ENCODE measurements around the gene CACNA1B. TPM values are rescaled to one million over a fixed set of nuclear protein-coding genes. Genes with fewer than 3 reads are reported as not detected.

The CACNA1B gene
- total and polyA plus RNA-seq, 2 of the 13 experiments (the other 11 are each of a cell fraction or from before 2014, with no cell fraction given) = under 0.01 to 0.04 TPM

DNA sequence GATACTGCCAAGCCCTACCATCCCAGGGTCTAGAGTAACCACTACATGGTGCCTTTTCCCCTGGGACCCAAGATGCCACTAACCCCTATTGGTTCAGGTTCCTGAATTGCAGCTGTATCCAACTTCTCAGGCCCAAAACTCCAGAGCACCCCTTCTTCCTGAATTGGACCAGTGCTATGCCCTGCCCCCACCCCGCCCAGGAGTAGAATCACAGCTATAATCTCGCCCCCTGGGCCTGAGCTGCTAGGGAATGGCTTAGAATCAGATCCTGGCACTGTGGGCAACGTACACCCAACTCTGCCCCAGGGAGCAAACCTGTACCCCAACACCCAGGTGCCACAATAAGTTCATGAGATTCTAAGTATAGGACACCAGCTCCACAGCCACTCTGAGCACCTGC, 206.3 kb downstream of the CACNA1B start:
- peaks cover 2 to 16% of the 10 kb centered on the region in 2 experiments; a peak in 1 of 5 replicates for H3K27me3 ChIP-seq (ENCODE audit: control insufficient read depth in 1 of 2, insufficient read depth in 2 of 2, low read length in 2 of 2)
- no CpG with 5 or more reads among the region's 3 CpGs for WGBS (ENCODE audit: low lambda C conversion rate)
- BruUV-seq (replicated peaks) = no TSS peak
- no peaks in the 10 kb centered on the region for H3K4me1 ChIP-seq (ENCODE audit: insufficient read depth, low read length)
- no peak for FAIRE-seq
- no peak overlapping the region for H3K4me3 ChIP-seq (replicated peaks in 1 of 3; ENCODE audit: insufficient read depth in 1 of 3, low read depth in 2 of 3, low read length in 3 of 3)
- H3K4me2 ChIP-seq (ENCODE audit: low read depth, low read length) = no peak overlapping the region
- no peak for DNase-seq (ENCODE audit: low spot score)
- no peaks in the 10 kb centered on the region for H3K36me3 ChIP-seq (replicated peaks in 1 of 2; ENCODE audit: control insufficient read depth in 1 of 2, insufficient read depth in 2 of 2, low read length in 2 of 2)
- no peaks in the 10 kb centered on the region for H3K79me2 ChIP-seq (ENCODE audit: insufficient read depth, low read length)
- no peak overlapping the region for H3K9ac ChIP-seq (ENCODE audit: insufficient read depth, low read depth, low read length)
- in situ Hi-C loops (cut with HindIII; ENCODE audit: extremely low pct_ligation_motif_present, low pct_unique_long_range_greater_than_20kb) = no loop called here
- ChIA-PET CTCF (ENCODE audit: low intra/inter-chr PET ratio, low total read pairs) (no interaction called here), POLR2A (no interaction called here)
- H3K9me3 ChIP-seq (ENCODE audit: low read length) = peaks cover 30% of the 10 kb centered on the region
- H3K27ac ChIP-seq (ENCODE audit: extremely low read length, insufficient read depth, low read length) = no peak overlapping the region
- H2AFZ ChIP-seq (ENCODE audit: low read length) = no peak overlapping the region
- intact Hi-C loops (cut with micrococcal nuclease; ENCODE audit: unreplicated experiment) = no loop called here
- H4K20me1 ChIP-seq (ENCODE audit: insufficient read depth, low read length) = no peaks in the 10 kb centered on the region
- ATAC-seq = no peak
- TF ChIP-seq, protein P1, sequence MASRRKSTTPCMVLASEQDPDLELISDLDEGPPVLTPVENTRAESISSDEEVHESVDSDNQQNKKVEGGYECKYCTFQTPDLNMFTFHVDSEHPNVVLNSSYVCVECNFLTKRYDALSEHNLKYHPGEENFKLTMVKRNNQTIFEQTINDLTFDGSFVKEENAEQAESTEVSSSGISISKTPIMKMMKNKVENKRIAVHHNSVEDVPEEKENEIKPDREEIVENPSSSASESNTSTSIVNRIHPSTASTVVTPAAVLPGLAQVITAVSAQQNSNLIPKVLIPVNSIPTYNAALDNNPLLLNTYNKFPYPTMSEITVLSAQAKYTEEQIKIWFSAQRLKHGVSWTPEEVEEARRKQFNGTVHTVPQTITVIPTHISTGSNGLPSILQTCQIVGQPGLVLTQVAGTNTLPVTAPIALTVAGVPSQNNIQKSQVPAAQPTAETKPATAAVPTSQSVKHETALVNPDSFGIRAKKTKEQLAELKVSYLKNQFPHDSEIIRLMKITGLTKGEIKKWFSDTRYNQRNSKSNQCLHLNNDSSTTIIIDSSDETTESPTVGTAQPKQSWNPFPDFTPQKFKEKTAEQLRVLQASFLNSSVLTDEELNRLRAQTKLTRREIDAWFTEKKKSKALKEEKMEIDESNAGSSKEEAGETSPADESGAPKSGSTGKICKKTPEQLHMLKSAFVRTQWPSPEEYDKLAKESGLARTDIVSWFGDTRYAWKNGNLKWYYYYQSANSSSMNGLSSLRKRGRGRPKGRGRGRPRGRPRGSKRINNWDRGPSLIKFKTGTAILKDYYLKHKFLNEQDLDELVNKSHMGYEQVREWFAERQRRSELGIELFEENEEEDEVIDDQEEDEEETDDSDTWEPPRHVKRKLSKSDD (CRISPR knock-in tag; IDR thresholded peaks at IDR 0.05; ENCODE audit: low read depth) = no peak
- TF ChIP-seq SRSF1 (optimal IDR thresholded peaks at IDR 0.05; ENCODE audit: low read depth, low read length) = no peak
- TF ChIP-seq, protein P2, sequence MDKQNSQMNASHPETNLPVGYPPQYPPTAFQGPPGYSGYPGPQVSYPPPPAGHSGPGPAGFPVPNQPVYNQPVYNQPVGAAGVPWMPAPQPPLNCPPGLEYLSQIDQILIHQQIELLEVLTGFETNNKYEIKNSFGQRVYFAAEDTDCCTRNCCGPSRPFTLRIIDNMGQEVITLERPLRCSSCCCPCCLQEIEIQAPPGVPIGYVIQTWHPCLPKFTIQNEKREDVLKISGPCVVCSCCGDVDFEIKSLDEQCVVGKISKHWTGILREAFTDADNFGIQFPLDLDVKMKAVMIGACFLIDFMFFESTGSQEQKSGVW (CRISPR knock-in tag; IDR thresholded peaks at IDR 0.05; ENCODE audit: borderline replicate concordance) = no peak
- no peak for TF ChIP-seq FOXJ3 (CRISPR knock-in tag; IDR thresholded peaks at IDR 0.05; ENCODE audit: borderline replicate concordance)
- TF ChIP-seq NFYC (CRISPR knock-in tag; IDR thresholded peaks at IDR 0.05) = no peak
- no peak for TF ChIP-seq ZNF3 (CRISPR knock-in tag; IDR thresholded peaks at IDR 0.05)
- no peak for TF ChIP-seq RBAK (CRISPR knock-in tag; IDR thresholded peaks at IDR 0.05)
- TF ChIP-seq SAFB2 (CRISPR knock-in tag; IDR thresholded peaks at IDR 0.05; ENCODE audit: borderline replicate concordance, low read depth) = no peak
- TF ChIP-seq HNF1B (CRISPR knock-in tag; IDR thresholded peaks at IDR 0.05) = no peak
- no peak for TF ChIP-seq KDM3A (CRISPR knock-in tag; IDR thresholded peaks at IDR 0.05; ENCODE audit: low read depth)
- TF ChIP-seq HES4 (CRISPR knock-in tag; IDR thresholded peaks at IDR 0.05; ENCODE audit: borderline replicate concordance) = no peak
- no peak for TF ChIP-seq GPN1 (CRISPR knock-in tag; IDR thresholded peaks at IDR 0.05; ENCODE audit: borderline replicate concordance)
- TF ChIP-seq, protein P3, sequence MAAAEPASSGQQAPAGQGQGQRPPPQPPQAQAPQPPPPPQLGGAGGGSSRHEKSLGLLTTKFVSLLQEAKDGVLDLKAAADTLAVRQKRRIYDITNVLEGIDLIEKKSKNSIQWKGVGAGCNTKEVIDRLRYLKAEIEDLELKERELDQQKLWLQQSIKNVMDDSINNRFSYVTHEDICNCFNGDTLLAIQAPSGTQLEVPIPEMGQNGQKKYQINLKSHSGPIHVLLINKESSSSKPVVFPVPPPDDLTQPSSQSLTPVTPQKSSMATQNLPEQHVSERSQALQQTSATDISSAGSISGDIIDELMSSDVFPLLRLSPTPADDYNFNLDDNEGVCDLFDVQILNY (CRISPR knock-in tag; conservative IDR thresholded peaks at IDR 0.05) = no peak
- TF ChIP-seq RFX5 (IDR thresholded peaks at IDR 0.05; ENCODE audit: low read depth, low read length) = no peak
- TF ChIP-seq ZZZ3 (CRISPR knock-in tag; IDR thresholded peaks at IDR 0.05; ENCODE audit: borderline replicate concordance) = no peak
- no peak for TF ChIP-seq KDM4B (CRISPR knock-in tag; IDR thresholded peaks at IDR 0.05)
- TF ChIP-seq PPARG (CRISPR knock-in tag; conservative IDR thresholded peaks at IDR 0.05) = no peak

Data from HepG2 (cell line).